Measurements from ENCODE around the gene PRKCZ. TPM values are rescaled to one million over a fixed set of nuclear protein-coding genes. Genes with fewer than 3 reads are reported as not detected.

Gene PRKCZ
- total RNA-seq, 1 experiment from 2014 or later: 45.9 TPM

- Mint-ChIP-seq H3K27me3 (ENCODE audit: insufficient read depth, unreplicated experiment) (no peaks in the 10 kb centered on the region), H3K9me3 (ENCODE audit: unreplicated experiment) (no peaks in the 10 kb centered on the region), H3K4me1 (ENCODE audit: low read depth, unreplicated experiment) (peaks cover 9% of the 10 kb centered on the region), H3K27ac (ENCODE audit: unreplicated experiment) (no peak overlapping the region), H3K36me3 (ENCODE audit: insufficient read depth, unreplicated experiment) (peaks cover 10% of the 10 kb centered on the region), H3K4me3 (ENCODE audit: unreplicated experiment) (no peak overlapping the region)
- H3K36me3 ChIP-seq (ENCODE audit: control insufficient read depth, insufficient read depth, low read length): no peaks in the 10 kb centered on the region
- no peaks in the 10 kb centered on the region for H3K9me3 ChIP-seq
- no peaks in the 10 kb centered on the region for H3K4me1 ChIP-seq
- POLR2A ChIA-PET: no interaction called here
- H3K27me3 ChIP-seq (replicated peaks; ENCODE audit: control insufficient read depth, insufficient read depth, low read length): no peaks in the 10 kb centered on the region
- intact Hi-C loops (cut with micrococcal nuclease; ENCODE audit: unreplicated experiment): no loop called here
- no TSS peak for BruUV-seq (replicated peaks)
- no peak for TF ChIP-seq CTCF (IDR thresholded peaks at IDR 0.05; ENCODE audit: insufficient read depth in 1 of 2, low read depth in 1 of 2, low read length in 1 of 2, severe bottlenecking in 1 of 2, unreplicated experiment in 1 of 2)
- DNase-seq: no peak
- no peak overlapping the region for H3K4me3 ChIP-seq (ENCODE audit: low read depth, low read length)
- CTCF ChIA-PET: no interaction called here
Measured at GRCh38 chr1:2232916-2233438, 182.8 kb downstream of the PRKCZ start.

- no peak overlapping the region for H3K4me3 ChIP-seq (ENCODE audit: low read depth, low read length)
- CTCF ChIA-PET: no interaction called here
Measured at GRCh38 chr1:2233468-2233867, 183.3 kb downstream of the PRKCZ start.

GRCh38 chr1:2233997-2234761, 184.0 kb downstream of the PRKCZ start:
- no TSS peak for BruUV-seq (replicated peaks)
- no peak overlapping the region for H3K27ac Mint-ChIP-seq (ENCODE audit: unreplicated experiment)
- H3K27me3 Mint-ChIP-seq (ENCODE audit: insufficient read depth, unreplicated experiment): no peaks in the 10 kb centered on the region
- intact Hi-C loops (cut with micrococcal nuclease; ENCODE audit: unreplicated experiment): no loop called here
- no peak for TF ChIP-seq CTCF (IDR thresholded peaks at IDR 0.05; ENCODE audit: insufficient read depth in 1 of 2, low read depth in 1 of 2, low read length in 1 of 2, severe bottlenecking in 1 of 2, unreplicated experiment in 1 of 2)
- POLR2A ChIA-PET: no interaction called here
- H3K4me3 Mint-ChIP-seq (ENCODE audit: unreplicated experiment): no peak overlapping the region
- no peaks in the 10 kb centered on the region for H3K4me1 ChIP-seq
- peaks cover 7% of the 10 kb centered on the region for H3K36me3 Mint-ChIP-seq (ENCODE audit: insufficient read depth, unreplicated experiment)
- H3K9me3 ChIP-seq: no peaks in the 10 kb centered on the region
- no peaks in the 10 kb centered on the region for H3K27me3 ChIP-seq (replicated peaks; ENCODE audit: control insufficient read depth, insufficient read depth, low read length)
- no peak overlapping the region for H3K4me3 ChIP-seq (ENCODE audit: low read depth, low read length)
- no peaks in the 10 kb centered on the region for H3K36me3 ChIP-seq (ENCODE audit: control insufficient read depth, insufficient read depth, low read length)
- CTCF ChIA-PET: interaction anchor here (0.6 to 0.8 kb wide), 2 partner anchors 30 to 39 kb away, joined by 3 read pairs; partner anchors contain the start of gene FAAP20
- peak in 1 of 2 experiments; percentile 63 for DNase-seq
- no peaks in the 10 kb centered on the region for H3K9me3 Mint-ChIP-seq (ENCODE audit: unreplicated experiment)
- H3K4me1 Mint-ChIP-seq (ENCODE audit: low read depth, unreplicated experiment): peaks cover 9% of the 10 kb centered on the region

More at GRCh38 chr1:2233468-2233867, 183.3 kb downstream of the PRKCZ start:
- Mint-ChIP-seq H3K4me3 (ENCODE audit: unreplicated experiment) (no peak overlapping the region), H3K27ac (ENCODE audit: unreplicated experiment) (no peak overlapping the region), H3K27me3 (ENCODE audit: insufficient read depth, unreplicated experiment) (no peaks in the 10 kb centered on the region), H3K36me3 (ENCODE audit: insufficient read depth, unreplicated experiment) (peaks cover 10% of the 10 kb centered on the region), H3K4me1 (ENCODE audit: low read depth, unreplicated experiment) (peaks cover 9% of the 10 kb centered on the region), H3K9me3 (ENCODE audit: unreplicated experiment) (no peaks in the 10 kb centered on the region)
- BruUV-seq (replicated peaks): no TSS peak
- POLR2A ChIA-PET: no interaction called here
- no peak for TF ChIP-seq CTCF (IDR thresholded peaks at IDR 0.05; ENCODE audit: insufficient read depth in 1 of 2, low read depth in 1 of 2, low read length in 1 of 2, severe bottlenecking in 1 of 2, unreplicated experiment in 1 of 2)
- no peak for DNase-seq
- Histone ChIP-seq H3K9me3 (no peaks in the 10 kb centered on the region), H3K36me3 (ENCODE audit: control insufficient read depth, insufficient read depth, low read length) (no peaks in the 10 kb centered on the region), H3K27me3 (replicated peaks; ENCODE audit: control insufficient read depth, insufficient read depth, low read length) (no peaks in the 10 kb centered on the region), H3K4me1 (no peaks in the 10 kb centered on the region)
- intact Hi-C loops (cut with micrococcal nuclease; ENCODE audit: unreplicated experiment): no loop called here
